GDM1 (cell line): ENCODE measurements around the gene SLC39A7.
A peak's percentile ranks its signal among the peaks of the same experiment; 100 is the strongest.

Experiments used
- DNase-seq: peaks from one replicate; lab custom pipeline; 2025; lab: John Stamatoyannopoulos, UW

SLC39A7 gene

GRCh38 chr6:33236852-33237251 lies 36.2 kb downstream of the SLC39A7 start:
- no peak for DNase-seq

GRCh38 chr6:33237741-33238140 lies 37.1 kb downstream of the SLC39A7 start:
- no peak for DNase-seq

GRCh38 chr6:33241968-33242367 lies 41.3 kb downstream of the SLC39A7 start:
- DNase-seq = no peak

GRCh38 chr6:33243476-33243875 lies 42.8 kb downstream of the SLC39A7 start:
- no peak for DNase-seq

GRCh38 chr6:33247977-33248642 lies 47.4 kb downstream of the SLC39A7 start:
- peak; percentile 78 for DNase-seq

- no peak for DNase-seq
These were observed 47.9 kb downstream of the SLC39A7 start for GRCh38 chr6:33248643-33248931.

GRCh38 chr6:33248932-33249731 lies 48.5 kb downstream of the SLC39A7 start:
- DNase-seq = peak; percentile 99

GRCh38 chr6:33249732-33250630 lies 49.3 kb downstream of the SLC39A7 start:
- DNase-seq = no peak

- DNase-seq = no peak
These were observed 50.1 kb downstream of the SLC39A7 start for GRCh38 chr6:33250731-33251130.

GRCh38 chr6:33251395-33252012 lies 50.8 kb downstream of the SLC39A7 start:
- DNase-seq = no peak

GRCh38 chr6:33252759-33253158 lies 52.1 kb downstream of the SLC39A7 start:
- DNase-seq = no peak
